Thyroid gland (tissue), 4 donors: ENCODE results near the gene DIP2C.

ENCODE experiments used
- CTCF ChIP-seq, 6 experiments: fragments of 200-600 bp in 3 of 6; fragments of 450-650 bp in 3 of 6; sonication (generic) in 3 of 6; IDR thresholded peaks; one replicate each; pipeline ENCODE4 v1.5.1; 2016 to 2019; ENCODE audit warnings: antibody characterized with exemption in 6 of 6, mild to moderate bottlenecking in 2 of 6, inconsistent platforms in 1 of 6, moderate library complexity in 1 of 6
- POLR2A ChIP-seq, 2 donors: fragments of 450-650 bp; IDR thresholded peaks; one replicate each; pipeline ENCODE4 v1.6.1; 2017; ENCODE audit warnings: antibody characterized with exemption in 2 of 2, mild to moderate bottlenecking in 2 of 2, moderate library complexity in 1 of 2

GRCh38 chr10:652233-652632 lies 37.2 kb downstream of the DIP2C start:
- TF ChIP-seq CTCF (IDR thresholded peaks at IDR 0.05), result no peak
- TF ChIP-seq POLR2A (IDR thresholded peaks at IDR 0.05), result no peak
